Measurements from ENCODE around the gene HMG20A. TPM values are rescaled to one million over a fixed set of nuclear protein-coding genes. Genes with fewer than 3 reads are reported as not detected.
A peak's percentile ranks its signal among the peaks of the same experiment; 100 is the strongest.

The HMG20A gene
- total and polyA plus RNA-seq, 9 of the 15 experiments (the other 6 are each of a cell fraction or from before 2014, with no cell fraction given): 25.0 to 68.1 (median 38.9) TPM

DNA sequence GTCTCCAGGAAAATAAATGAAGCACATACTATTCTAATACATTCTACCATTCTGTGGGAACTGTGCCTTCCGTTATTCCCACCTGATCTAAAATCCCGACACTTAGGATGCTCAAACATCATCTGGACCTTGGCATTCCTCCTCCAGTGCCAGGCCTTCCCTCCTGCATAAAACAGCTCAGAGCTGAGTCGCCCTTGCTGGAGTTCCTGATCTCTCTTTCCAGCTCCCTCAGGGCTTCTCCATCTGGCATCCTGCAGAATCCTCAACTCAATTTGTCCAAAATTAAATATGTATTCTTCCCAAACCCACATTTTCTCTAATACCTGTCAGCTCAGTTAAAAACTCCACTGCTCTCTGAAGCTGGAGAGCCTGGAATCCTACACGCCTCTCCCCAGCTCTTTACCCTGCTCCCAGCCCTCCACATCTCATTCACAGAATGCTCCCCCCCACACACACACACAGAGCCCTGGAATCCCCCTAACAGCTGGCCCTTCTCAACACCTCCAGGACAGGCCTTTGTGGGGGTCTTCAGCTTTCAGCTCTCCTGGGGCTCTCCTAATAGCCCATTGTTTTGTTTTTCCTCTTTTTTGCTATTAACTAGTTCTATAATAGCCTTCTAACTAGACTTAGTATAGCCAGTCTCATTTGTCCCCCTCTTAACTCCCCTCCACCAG is 78.5 kb downstream of the HMG20A start (continued):
- TF ChIP-seq, protein P1, sequence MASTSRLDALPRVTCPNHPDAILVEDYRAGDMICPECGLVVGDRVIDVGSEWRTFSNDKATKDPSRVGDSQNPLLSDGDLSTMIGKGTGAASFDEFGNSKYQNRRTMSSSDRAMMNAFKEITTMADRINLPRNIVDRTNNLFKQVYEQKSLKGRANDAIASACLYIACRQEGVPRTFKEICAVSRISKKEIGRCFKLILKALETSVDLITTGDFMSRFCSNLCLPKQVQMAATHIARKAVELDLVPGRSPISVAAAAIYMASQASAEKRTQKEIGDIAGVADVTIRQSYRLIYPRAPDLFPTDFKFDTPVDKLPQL (IDR thresholded peaks at IDR 0.05; ENCODE audit: extremely low read depth, insufficient read length): no peak
- no peak for TF ChIP-seq CHD1 (IDR thresholded peaks at IDR 0.05; ENCODE audit: low read length)
- TF ChIP-seq TCF7 (IDR thresholded peaks at IDR 0.05; ENCODE audit: borderline replicate concordance): no peak
- TF ChIP-seq ZNF124 (CRISPR knock-in tag; IDR thresholded peaks at IDR 0.05): no peak
- TF ChIP-seq ZC3H11A (IDR thresholded peaks at IDR 0.05; ENCODE audit: low read depth, low read length): no peak
- no peak for TF ChIP-seq ZFX (CRISPR knock-in tag; IDR thresholded peaks at IDR 0.05)
- TF ChIP-seq, protein P2, sequence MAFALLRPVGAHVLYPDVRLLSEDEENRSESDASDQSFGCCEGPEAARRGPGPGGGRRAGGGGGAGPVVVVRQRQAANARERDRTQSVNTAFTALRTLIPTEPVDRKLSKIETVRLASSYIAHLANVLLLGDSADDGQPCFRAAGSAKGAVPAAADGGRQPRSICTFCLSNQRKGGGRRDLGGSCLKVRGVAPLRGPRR (CRISPR knock-in tag; IDR thresholded peaks at IDR 0.05): no peak
- no peak for TF ChIP-seq NCOA4 (IDR thresholded peaks at IDR 0.05; ENCODE audit: partially characterized antibody)
- TF ChIP-seq CCAR2 (IDR thresholded peaks at IDR 0.05; ENCODE audit: low read depth, low read length): no peak
- TF ChIP-seq RFX1 (IDR thresholded peaks at IDR 0.05): no peak

DNA sequence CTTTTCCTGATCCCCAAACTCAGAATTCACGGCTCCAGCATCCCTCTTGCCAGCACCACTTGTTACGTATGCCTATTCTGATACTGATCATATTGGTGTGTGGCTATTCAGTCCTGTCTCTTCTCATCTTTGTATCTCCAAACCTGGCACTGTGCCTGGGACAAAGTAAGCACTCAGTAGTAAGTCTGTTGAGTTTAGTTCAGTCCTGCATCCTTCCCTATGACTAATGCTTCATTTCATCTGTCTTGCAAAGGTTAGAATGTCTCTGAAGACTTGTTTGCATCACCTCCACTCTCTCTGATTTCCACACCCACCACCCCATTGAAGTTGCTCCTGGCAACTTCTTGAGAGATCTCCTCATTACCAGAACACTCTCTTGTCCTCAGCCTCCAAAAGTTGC is 80.3 kb downstream of the HMG20A start:
- Histone ChIP-seq H3K4me2 (ENCODE audit: insufficient read depth, low read length) (no peak overlapping the region), H3K27me3 (ENCODE audit: control insufficient read depth in 2 of 2, insufficient read depth in 2 of 2, low read length in 2 of 2) (peaks cover 0 to 11% of the 10 kb centered on the region in 2 experiments; a peak in 3 of 5 replicates), H3K9ac (ENCODE audit: insufficient read depth in 1 of 2, low read depth in 2 of 2, low read length in 2 of 2) (no peak overlapping the region), H3K36me3 (ENCODE audit: control insufficient read depth, insufficient read depth, low read length) (no peaks in the 10 kb centered on the region), H2AFZ (ENCODE audit: low read depth, low read length) (no peak overlapping the region), H3K79me2 (ENCODE audit: control insufficient read depth, insufficient read depth, low read length) (no peaks in the 10 kb centered on the region), H3K9me1 (ENCODE audit: control insufficient read depth, insufficient read depth, low read length) (no peaks in the 10 kb centered on the region), H3K9me3 (replicated peaks; ENCODE audit: control insufficient read depth, insufficient read depth, low read depth, low read length) (no peaks in the 10 kb centered on the region), H3K4me1 (replicated peaks in 1 of 2; ENCODE audit: control insufficient read depth in 2 of 2, insufficient read depth in 2 of 2, low read length in 2 of 2) (peaks cover 0 to 4% of the 10 kb centered on the region in 2 experiments; a peak in 4 of 5 replicates), H3K27ac (ENCODE audit: extremely low read depth, low read depth, low read length) (no peak overlapping the region), H3K4me3 (no peak overlapping the region), H4K20me1 (replicated peaks; ENCODE audit: control insufficient read depth, insufficient read depth, low read length) (no peaks in the 10 kb centered on the region)
- ChIA-PET POLR2A (no interaction called here), CTCF (ENCODE audit: low intra/inter-chr PET ratio) (no interaction called here)
- in situ Hi-C loops (cut with MboI): loop anchor here (5.0 to 10.0 kb wide), 2 partner anchors 309 to 476 kb away; no protein-coding TSS in a partner anchor
- no TSS peak for BruUV-seq (replicated peaks)
- no peak for ATAC-seq
- WGBS (ENCODE audit: insufficient coverage, low coverage, missing lambda C conversion rate): 42% methylated on average over 2 of the region's 2 CpGs
- DNase-seq (ENCODE audit: extremely low read depth in 1 of 4, low spot score in 3 of 4): no peak
- intact Hi-C loops (cut with micrococcal nuclease): no loop called here
- FAIRE-seq: no peak
- TF ChIP-seq ZNF551 (CRISPR knock-in tag; IDR thresholded peaks at IDR 0.05) (no peak), NFIC (IDR thresholded peaks at IDR 0.05) (0 out of 2 replicates have a peak, but pooled peaks have one; percentile 20)
- TF ChIP-seq, protein P3, sequence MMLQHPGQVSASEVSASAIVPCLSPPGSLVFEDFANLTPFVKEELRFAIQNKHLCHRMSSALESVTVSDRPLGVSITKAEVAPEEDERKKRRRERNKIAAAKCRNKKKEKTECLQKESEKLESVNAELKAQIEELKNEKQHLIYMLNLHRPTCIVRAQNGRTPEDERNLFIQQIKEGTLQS (IDR thresholded peaks at IDR 0.05): 0 out of 2 replicates have a peak, but pooled peaks have one; percentile 9
- TF ChIP-seq, protein P3 (CRISPR knock-in tag; conservative IDR thresholded peaks at IDR 0.05): no peak
